Keratinocyte (primary cell): ENCODE measurements around the gene IFT122.

Experiments
- EZH2 ChIP-seq: IDR thresholded peaks from one replicate; pipeline ENCODE4 v1.6.1; 2012; ENCODE audit warnings: inconsistent platforms, mild to moderate bottlenecking, low read length, moderate library complexity
- TF ChIP-seq, protein P1 (sequence below), 3 experiments: IDR thresholded peaks in 1 of 3; conservative IDR thresholded peaks in 1 of 3; optimal IDR thresholded peaks in 1 of 3; 2 replicates in 2 of 3; 3 replicates in 1 of 3; pipeline versions ENCODE3 to v1.5.1; 2011; ENCODE audit warnings: low read length in 3 of 3, mild to moderate bottlenecking in 3 of 3, moderate library complexity in 2 of 3, control low read depth in 1 of 3, inconsistent platforms in 1 of 3; ENCODE audit not compliant: insufficient read depth in 2 of 3; ENCODE audit errors: extremely low read depth in 1 of 3

DNA sequence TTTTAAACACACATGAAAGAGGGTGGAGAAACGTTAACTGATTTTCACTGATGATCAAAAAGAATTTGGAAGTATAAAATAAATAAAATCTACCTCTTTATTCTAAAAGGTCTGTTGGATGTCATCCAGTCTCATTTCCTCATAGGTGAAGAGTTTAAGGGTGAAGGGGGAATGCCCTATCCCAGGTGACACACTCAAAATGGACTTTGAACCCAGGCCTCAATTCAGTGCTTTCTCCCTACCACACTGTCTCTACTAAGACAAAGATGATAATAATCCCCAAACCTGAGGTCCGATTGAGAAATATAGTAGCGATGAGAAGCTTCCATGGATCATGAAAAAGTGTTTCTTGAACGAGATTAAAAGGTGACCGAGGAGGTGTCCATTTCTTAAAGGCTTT lies 6.5 kb upstream of the IFT122 start:
- TF ChIP-seq, protein P1, sequence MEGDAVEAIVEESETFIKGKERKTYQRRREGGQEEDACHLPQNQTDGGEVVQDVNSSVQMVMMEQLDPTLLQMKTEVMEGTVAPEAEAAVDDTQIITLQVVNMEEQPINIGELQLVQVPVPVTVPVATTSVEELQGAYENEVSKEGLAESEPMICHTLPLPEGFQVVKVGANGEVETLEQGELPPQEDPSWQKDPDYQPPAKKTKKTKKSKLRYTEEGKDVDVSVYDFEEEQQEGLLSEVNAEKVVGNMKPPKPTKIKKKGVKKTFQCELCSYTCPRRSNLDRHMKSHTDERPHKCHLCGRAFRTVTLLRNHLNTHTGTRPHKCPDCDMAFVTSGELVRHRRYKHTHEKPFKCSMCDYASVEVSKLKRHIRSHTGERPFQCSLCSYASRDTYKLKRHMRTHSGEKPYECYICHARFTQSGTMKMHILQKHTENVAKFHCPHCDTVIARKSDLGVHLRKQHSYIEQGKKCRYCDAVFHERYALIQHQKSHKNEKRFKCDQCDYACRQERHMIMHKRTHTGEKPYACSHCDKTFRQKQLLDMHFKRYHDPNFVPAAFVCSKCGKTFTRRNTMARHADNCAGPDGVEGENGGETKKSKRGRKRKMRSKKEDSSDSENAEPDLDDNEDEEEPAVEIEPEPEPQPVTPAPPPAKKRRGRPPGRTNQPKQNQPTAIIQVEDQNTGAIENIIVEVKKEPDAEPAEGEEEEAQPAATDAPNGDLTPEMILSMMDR (optimal IDR thresholded peaks at IDR 0.05 in 1 of 3, IDR thresholded peaks at IDR 0.05 in 1 of 3, conservative IDR thresholded peaks at IDR 0.05 in 1 of 3; ENCODE audit: extremely low read depth in 1 of 3, insufficient read depth in 2 of 3, low read length in 3 of 3), result no peak
- TF ChIP-seq EZH2, result no peak
